ENCODE results near the gene SLC10A2.
"Not testable (repeated sequence)": the region's sequence is repeated elsewhere in the genome, so short reads cannot be mapped to it uniquely, and the experiment has no call there.

SLC10A2 gene

DNA sequence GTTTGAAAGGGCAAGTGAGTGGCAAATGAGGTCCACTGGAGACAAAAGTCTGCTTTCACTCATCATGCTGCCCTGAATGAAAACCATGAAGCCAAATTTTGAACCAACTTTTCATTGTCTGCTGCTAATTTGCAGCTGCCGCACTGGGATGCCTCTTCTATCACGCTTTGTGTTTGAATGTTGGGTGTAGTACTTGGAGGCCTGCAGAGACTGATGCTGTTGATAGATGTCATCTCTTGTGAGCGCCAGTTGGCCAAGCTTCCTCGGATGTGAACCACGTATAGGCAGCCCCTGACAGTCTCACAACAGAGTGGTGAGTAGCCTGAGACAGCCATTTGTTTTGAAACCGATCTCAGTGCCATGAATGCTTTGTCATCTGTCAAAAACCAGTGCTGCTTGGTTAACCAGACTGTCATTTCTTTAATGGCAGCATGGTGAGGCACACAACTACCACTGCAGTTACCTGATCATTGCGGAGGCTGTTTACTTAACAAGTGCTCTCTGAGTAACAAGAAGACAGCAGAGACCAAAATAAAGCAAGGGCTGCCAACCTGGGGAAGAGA, 31.2 kb upstream of the SLC10A2 start:
- TF ChIP-seq, protein P1, sequence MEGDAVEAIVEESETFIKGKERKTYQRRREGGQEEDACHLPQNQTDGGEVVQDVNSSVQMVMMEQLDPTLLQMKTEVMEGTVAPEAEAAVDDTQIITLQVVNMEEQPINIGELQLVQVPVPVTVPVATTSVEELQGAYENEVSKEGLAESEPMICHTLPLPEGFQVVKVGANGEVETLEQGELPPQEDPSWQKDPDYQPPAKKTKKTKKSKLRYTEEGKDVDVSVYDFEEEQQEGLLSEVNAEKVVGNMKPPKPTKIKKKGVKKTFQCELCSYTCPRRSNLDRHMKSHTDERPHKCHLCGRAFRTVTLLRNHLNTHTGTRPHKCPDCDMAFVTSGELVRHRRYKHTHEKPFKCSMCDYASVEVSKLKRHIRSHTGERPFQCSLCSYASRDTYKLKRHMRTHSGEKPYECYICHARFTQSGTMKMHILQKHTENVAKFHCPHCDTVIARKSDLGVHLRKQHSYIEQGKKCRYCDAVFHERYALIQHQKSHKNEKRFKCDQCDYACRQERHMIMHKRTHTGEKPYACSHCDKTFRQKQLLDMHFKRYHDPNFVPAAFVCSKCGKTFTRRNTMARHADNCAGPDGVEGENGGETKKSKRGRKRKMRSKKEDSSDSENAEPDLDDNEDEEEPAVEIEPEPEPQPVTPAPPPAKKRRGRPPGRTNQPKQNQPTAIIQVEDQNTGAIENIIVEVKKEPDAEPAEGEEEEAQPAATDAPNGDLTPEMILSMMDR (IDR thresholded peaks at IDR 0.05; ENCODE audit: poor library complexity, severe bottlenecking) = no peak

DNA sequence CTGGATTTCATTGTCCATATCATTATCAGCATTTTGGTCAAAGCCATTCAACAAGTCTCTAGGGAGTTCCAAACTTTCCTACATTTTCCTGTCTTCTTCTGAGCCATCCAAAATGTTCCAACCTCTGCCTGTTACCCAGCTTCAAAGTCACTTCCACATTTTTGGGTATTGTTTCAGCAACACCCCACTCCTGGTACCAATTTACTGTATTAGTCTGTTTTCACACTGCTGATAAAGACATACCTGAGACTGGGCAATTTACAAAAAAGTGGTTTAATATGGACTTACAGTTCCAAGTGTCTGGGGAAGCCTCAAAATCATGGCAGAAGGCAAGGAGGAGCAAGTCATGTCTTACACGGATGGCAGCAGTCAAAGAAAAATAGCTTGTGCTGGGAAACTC, 27.4 kb upstream of the SLC10A2 start:
- ATAC-seq (ENCODE audit: low read depth); H3K27me3 ChIP-seq (ENCODE audit: insufficient read depth, poor library complexity, severe bottlenecking); DNase-seq (ENCODE audit: low spot score); H3K36me3 ChIP-seq (ENCODE audit: low read depth); H3K4me1 ChIP-seq (ENCODE audit: insufficient read depth, poor library complexity, severe bottlenecking); H3K27ac ChIP-seq (ENCODE audit: poor library complexity, severe bottlenecking); H3K4me3 ChIP-seq (ENCODE audit: severe bottlenecking); H3K9me3 ChIP-seq (ENCODE audit: severe bottlenecking): not testable (repeated sequence)

More for the DNA sequence above, 31.2 kb upstream of the SLC10A2 start:
- H3K9me3 ChIP-seq (ENCODE audit: severe bottlenecking) = no peaks in the 10 kb centered on the region
- ATAC-seq (ENCODE audit: low read depth) (no peak), DNase-seq (ENCODE audit: low spot score) (no peak)
- no peaks in the 10 kb centered on the region for H3K27me3 ChIP-seq (ENCODE audit: insufficient read depth, poor library complexity, severe bottlenecking)
- no peaks in the 10 kb centered on the region for H3K36me3 ChIP-seq (ENCODE audit: low read depth)
- no peak overlapping the region for H3K27ac ChIP-seq (ENCODE audit: poor library complexity, severe bottlenecking)
- no peak overlapping the region for H3K4me3 ChIP-seq (ENCODE audit: severe bottlenecking)
- peaks cover 9% of the 10 kb centered on the region for H3K4me1 ChIP-seq (ENCODE audit: insufficient read depth, poor library complexity, severe bottlenecking)

DNA sequence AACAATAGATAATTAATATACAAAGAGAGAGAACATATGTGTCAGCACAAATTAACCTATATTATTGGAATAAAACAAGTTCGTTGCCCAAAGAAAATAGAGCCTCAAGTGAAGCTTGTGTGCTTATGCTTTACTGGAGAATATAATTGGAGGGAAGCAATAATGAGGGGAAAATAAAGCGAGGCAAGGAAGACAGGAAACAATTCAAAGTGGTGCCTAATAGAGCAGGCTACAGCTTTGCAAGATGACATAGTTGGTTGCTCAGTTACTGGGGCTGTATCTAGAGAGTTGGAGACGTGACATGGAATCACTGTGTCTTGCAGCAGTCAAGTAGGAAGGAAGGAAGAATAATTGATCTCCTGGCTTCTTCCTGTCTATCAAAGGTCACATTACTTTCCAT, 21.1 kb upstream of the SLC10A2 start:
- H3K36me3 ChIP-seq (ENCODE audit: low read depth) = no peaks in the 10 kb centered on the region
- TF ChIP-seq, protein P1 (IDR thresholded peaks at IDR 0.05; ENCODE audit: poor library complexity, severe bottlenecking) = no peak
- DNase-seq (ENCODE audit: low spot score) = no peak
- H3K4me1 ChIP-seq (ENCODE audit: insufficient read depth, poor library complexity, severe bottlenecking) = no peaks in the 10 kb centered on the region
- H3K27ac ChIP-seq (ENCODE audit: poor library complexity, severe bottlenecking) = no peak overlapping the region
- ATAC-seq (ENCODE audit: low read depth) = no peak
- H3K4me3 ChIP-seq (ENCODE audit: severe bottlenecking) = no peak overlapping the region
- H3K9me3 ChIP-seq (ENCODE audit: severe bottlenecking) = no peaks in the 10 kb centered on the region
- H3K27me3 ChIP-seq (ENCODE audit: insufficient read depth, poor library complexity, severe bottlenecking) = no peaks in the 10 kb centered on the region

DNA sequence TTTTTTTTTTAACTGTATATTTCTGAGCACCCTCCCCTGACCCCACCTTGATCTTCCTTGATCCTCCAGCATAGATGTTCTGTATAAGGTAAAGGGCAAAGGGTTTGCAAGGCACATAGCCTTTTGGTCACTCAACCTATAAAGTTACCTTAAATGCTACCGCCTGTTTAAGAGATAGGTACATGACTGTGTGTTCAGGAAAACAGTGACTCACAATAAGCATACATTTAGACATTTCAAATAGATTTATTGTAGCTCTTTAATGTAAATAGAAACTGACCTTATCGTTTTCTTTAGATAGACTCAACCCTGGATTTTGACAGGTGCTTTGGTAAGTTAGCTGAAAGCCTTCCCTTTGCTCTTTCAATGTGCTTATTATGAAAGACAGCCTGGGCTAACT, 15.2 kb upstream of the SLC10A2 start:
- DNase-seq (ENCODE audit: low spot score) = no peak
- Histone ChIP-seq H3K4me3 (ENCODE audit: severe bottlenecking) (no peak overlapping the region), H3K4me1 (ENCODE audit: insufficient read depth, poor library complexity, severe bottlenecking) (no peaks in the 10 kb centered on the region), H3K27ac (ENCODE audit: poor library complexity, severe bottlenecking) (no peak overlapping the region), H3K9me3 (ENCODE audit: severe bottlenecking) (no peaks in the 10 kb centered on the region), H3K27me3 (ENCODE audit: insufficient read depth, poor library complexity, severe bottlenecking) (no peaks in the 10 kb centered on the region), H3K36me3 (ENCODE audit: low read depth) (no peaks in the 10 kb centered on the region)
- TF ChIP-seq, protein P1 (IDR thresholded peaks at IDR 0.05; ENCODE audit: poor library complexity, severe bottlenecking) = no peak
- peak; percentile 46; the same call in 2 of the 3 replicates for ATAC-seq (ENCODE audit: low read depth)

DNA sequence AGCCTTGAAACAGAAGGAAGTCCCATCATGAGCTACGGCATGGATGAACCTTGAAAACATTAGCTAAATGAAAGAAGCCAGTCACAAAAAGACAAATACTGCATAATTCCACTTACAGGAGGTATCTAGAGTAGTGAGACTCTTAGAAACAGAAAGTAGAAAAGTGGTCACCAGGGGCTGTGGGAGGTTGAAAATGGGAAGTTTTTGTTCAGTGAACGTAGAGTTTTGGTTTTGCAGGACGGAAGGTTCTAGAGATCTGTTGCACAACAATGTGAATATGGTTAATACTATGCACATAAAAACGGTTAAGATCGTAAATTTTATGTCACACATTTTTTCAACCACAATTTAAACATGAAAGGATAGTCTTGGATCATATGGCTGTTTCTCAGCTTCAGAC, 11.9 kb upstream of the SLC10A2 start:
- Histone ChIP-seq H3K36me3 (ENCODE audit: low read depth) (no peaks in the 10 kb centered on the region), H3K4me1 (ENCODE audit: insufficient read depth, poor library complexity, severe bottlenecking) (no peaks in the 10 kb centered on the region), H3K4me3 (ENCODE audit: severe bottlenecking) (no peak overlapping the region), H3K9me3 (ENCODE audit: severe bottlenecking) (no peaks in the 10 kb centered on the region), H3K27ac (ENCODE audit: poor library complexity, severe bottlenecking) (no peak overlapping the region), H3K27me3 (ENCODE audit: insufficient read depth, poor library complexity, severe bottlenecking) (no peaks in the 10 kb centered on the region)
- TF ChIP-seq, protein P1 (IDR thresholded peaks at IDR 0.05; ENCODE audit: poor library complexity, severe bottlenecking) = no peak
- DNase-seq (ENCODE audit: low spot score) (no peak), ATAC-seq (ENCODE audit: low read depth) (no peak)

All from RWPE2 (cell line).